Endodermal cell (in vitro differentiated cells): Measurements from ENCODE around the gene CNTF. TPM values are rescaled to one million over a fixed set of nuclear protein-coding genes. Genes with fewer than 3 reads are reported as not detected.
A peak's percentile ranks its signal among the peaks of the same experiment; 100 is the strongest.

Source experiments
- DNase-seq: peaks from one replicate; pipeline ENCODE4 v3.0.0-alpha.2; 2017
- H3K27ac ChIP-seq: 2 replicates; pipeline ENCODE4 v1.5.1; 2013; ENCODE audit warnings: mild to moderate bottlenecking, low read depth, low read length, moderate library complexity
- H3K27me3 ChIP-seq: 2 replicates; pipeline ENCODE4 v1.6.1; 2013; ENCODE audit warnings: mild to moderate bottlenecking, low read length, moderate library complexity; ENCODE audit not compliant: insufficient read depth, control insufficient read depth, poor library complexity, severe bottlenecking
- H3K36me3 ChIP-seq: 2 replicates; pipeline ENCODE4 v1.7.0; 2013; ENCODE audit warnings: mild to moderate bottlenecking, low read length, moderate library complexity; ENCODE audit not compliant: control insufficient read depth, insufficient read depth
- H3K4me1 ChIP-seq: one replicate; pipeline ENCODE4 v1.7.0; 2013; ENCODE audit warnings: low read length; ENCODE audit not compliant: control insufficient read depth, insufficient read depth
- H3K4me3 ChIP-seq: 2 replicates; pipeline ENCODE4 v1.5.1; 2013; ENCODE audit warnings: mild to moderate bottlenecking, low read length, moderate library complexity
- H3K9ac ChIP-seq: 2 replicates; pipeline ENCODE4 v1.6.1; 2013; ENCODE audit warnings: mild to moderate bottlenecking, low read length, moderate library complexity; ENCODE audit not compliant: poor library complexity, severe bottlenecking; ENCODE audit errors: extremely low read depth
- H3K9me3 ChIP-seq: 2 replicates; pipeline ENCODE4 v1.6.1; 2013; ENCODE audit warnings: mild to moderate bottlenecking, low read length, moderate library complexity; ENCODE audit not compliant: control insufficient read depth
- H3K27ac Mint-ChIP-seq: 2 replicates; pipeline ENCODE4 v1.8.0; 2020; ENCODE audit warnings: mixed read lengths
- H3K27me3 Mint-ChIP-seq: 2 replicates; pipeline ENCODE4 v1.8.0; 2021; ENCODE audit warnings: mild to moderate bottlenecking, mixed read lengths; ENCODE audit not compliant: insufficient read depth
- H3K36me3 Mint-ChIP-seq: 2 replicates; pipeline ENCODE4 v1.8.0; 2020; ENCODE audit warnings: low read depth, mixed read lengths
- H3K4me1 Mint-ChIP-seq: 2 replicates; pipeline ENCODE4 v1.8.0; 2020; ENCODE audit warnings: mixed read lengths
- H3K4me3 Mint-ChIP-seq: 2 replicates; pipeline ENCODE4 v1.8.0; 2020; ENCODE audit warnings: mild to moderate bottlenecking, moderate library complexity, mixed read lengths
- H3K9me3 Mint-ChIP-seq: 2 replicates; pipeline ENCODE4 v1.8.0; 2020; ENCODE audit warnings: mild to moderate bottlenecking, mixed read lengths
- CTCF ChIP-seq: fragments of 200-600 bp; sonication (generic); conservative IDR thresholded peaks from 2 replicates; pipeline ENCODE4 v1.5.0; 2021; ENCODE audit warnings: antibody characterized with exemption, mild to moderate bottlenecking
- WGBS, 2 experiments: methylation state at CpG; one replicate each; pipeline versions ENCODE4 v1.1.5 to v1.1.7; 2013; ENCODE audit warnings: missing lambda C conversion rate in 2 of 2, mixed read lengths in 1 of 2; ENCODE audit not compliant: insufficient coverage in 1 of 2, insufficient read length in 1 of 2; 5-methylcytosine and 5-hydroxymethylcytosine counted together
- total RNA-seq, 2 donors: library from RNA; stranded (reverse); fragmentation: NEBNext Ultra II Directional in 1 of 2; extraction: Animal tissue kit (Norgen Biotek cat#: 25700) in 1 of 2; gene quantifications; 2 replicates in 1 of 2; 3 replicates in 1 of 2; pipeline ENCODE4 v1.2.1, GENCODE V29; 2021

Gene CNTF
- total RNA-seq, 2 donors from 2014 or later, result 1.7 to 3.7 TPM

DNA sequence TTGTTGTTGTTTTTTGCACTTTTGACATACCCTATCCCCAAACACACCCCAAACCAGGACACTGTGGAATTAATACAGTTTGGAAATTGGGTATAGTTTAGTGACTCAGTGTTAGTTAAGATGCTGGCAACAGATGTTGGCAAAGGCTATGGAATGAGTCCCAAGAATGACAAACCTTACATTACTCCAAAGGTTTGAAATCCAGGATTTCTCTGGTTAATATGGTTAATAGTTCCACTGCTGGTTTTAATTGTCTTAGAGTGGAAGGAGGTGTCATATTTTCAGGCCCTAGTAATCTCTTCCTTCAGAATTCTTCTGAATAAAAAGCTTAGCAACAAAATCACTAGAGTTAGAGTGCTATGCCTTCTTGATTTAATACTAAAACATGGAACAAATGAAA, 47.6 kb upstream of the CNTF start:
- no peak for DNase-seq
- no peak overlapping the region for H3K4me3 Mint-ChIP-seq
- H3K27me3 ChIP-seq, result no peaks in the 10 kb centered on the region
- peaks cover 5% of the 10 kb centered on the region for H3K36me3 Mint-ChIP-seq
- no peak overlapping the region for H3K27ac Mint-ChIP-seq
- H3K27me3 Mint-ChIP-seq, result no peaks in the 10 kb centered on the region
- H3K4me3 ChIP-seq, result no peak overlapping the region
- H3K4me1 ChIP-seq, result no peaks in the 10 kb centered on the region
- no peaks in the 10 kb centered on the region for H3K36me3 ChIP-seq
- H3K27ac ChIP-seq, result no peak overlapping the region
- H3K9ac ChIP-seq, result no peak overlapping the region
- H3K4me1 Mint-ChIP-seq, result peaks cover 23% of the 10 kb centered on the region
- no peaks in the 10 kb centered on the region for H3K9me3 Mint-ChIP-seq
- no peaks in the 10 kb centered on the region for H3K9me3 ChIP-seq
- no peak for TF ChIP-seq CTCF

DNA sequence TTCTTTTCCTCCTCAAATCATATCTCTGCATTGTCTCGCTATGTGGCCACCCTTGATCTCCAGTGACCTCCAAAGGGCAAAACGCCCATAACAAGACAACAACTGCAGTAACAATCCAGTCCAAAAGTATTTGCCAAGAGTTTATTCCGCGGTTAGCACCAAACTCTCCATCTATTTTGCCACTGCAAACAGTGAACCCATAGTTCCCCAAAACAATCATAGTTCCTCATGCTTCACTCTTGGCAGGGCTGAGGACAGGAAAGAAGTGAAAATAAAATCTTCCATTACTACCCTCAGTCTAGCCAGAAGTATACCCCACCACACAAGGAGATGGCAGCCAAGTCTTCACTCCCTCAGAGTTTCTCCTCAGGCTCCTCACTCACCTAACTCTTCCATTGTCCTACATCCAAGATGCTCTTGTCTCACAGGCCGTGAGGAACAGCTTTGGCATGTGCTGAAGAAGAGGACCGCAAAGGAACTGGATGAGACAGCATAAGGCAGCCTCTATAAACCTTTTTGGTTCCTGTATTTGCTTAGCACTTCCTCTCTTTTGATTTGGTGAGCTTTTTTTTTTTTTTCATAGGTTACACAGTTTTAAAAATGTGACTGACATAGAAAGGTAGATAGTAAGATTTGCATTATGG, 47.0 kb upstream of the CNTF start, which contains the start of gene LPXN:
Gene LPXN (minus strand): TSS at position 480 of the 644 bp plus-strand sequence. CDS start 84 bp downstream, at position 396.
- no peak within 1 kb of the TSS for H3K27ac ChIP-seq
- no peaks in the 10 kb centered on the region for H3K4me1 ChIP-seq
- Mint-ChIP-seq H3K4me1 (peaks cover 27% of the 10 kb centered on the region), H3K27me3 (no peaks in the 10 kb centered on the region), H3K36me3 (peaks cover 5% of the 10 kb centered on the region), H3K4me3 (peak within 1 kb of the TSS; percentile 96), H3K27ac (peak within 1 kb of the TSS; percentile 100), H3K9me3 (no peaks in the 10 kb centered on the region)
- WGBS, 2 experiments, result 92 to 95% methylated on average over 2 to 6 of the region's 6 CpGs
- DNase-seq, result no peak
- no peaks in the 10 kb centered on the region for H3K27me3 ChIP-seq
- H3K4me3 ChIP-seq, result peak within 1 kb of the TSS; percentile 91
- no peak within 1 kb of the TSS for H3K9ac ChIP-seq
- no peaks in the 10 kb centered on the region for H3K9me3 ChIP-seq
- no peak for TF ChIP-seq CTCF
- no peaks in the 10 kb centered on the region for H3K36me3 ChIP-seq

DNA sequence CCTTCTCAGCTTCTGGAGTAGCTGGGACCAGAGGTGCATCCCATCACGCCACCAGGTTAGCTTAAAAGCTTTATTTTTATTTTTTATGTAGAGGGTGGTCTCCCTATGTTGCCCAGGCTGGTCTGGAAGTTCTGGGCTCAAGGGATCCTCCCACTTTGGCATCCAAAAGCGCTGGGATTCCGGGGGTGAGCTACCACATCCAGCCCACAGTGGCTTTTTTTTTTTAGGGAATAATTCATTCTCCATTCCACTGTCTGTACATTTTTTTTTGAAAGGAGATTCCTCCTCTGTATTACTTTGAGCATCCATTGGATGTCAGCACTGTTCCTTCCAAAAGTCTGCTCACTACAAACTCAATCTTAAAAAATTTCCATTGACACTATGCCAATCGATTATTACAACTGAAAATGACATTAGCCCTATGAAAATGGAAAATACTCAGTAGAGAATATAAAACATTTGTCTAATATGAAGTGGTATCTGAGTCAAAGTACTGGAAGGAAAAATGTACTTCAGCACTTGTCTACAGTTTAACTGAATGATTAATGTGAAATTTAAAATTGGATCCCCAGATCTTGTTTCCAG, 45.5 kb upstream of the CNTF start:
- TF ChIP-seq CTCF, result peak; percentile 49
- peaks cover 34% of the 10 kb centered on the region for H3K4me1 Mint-ChIP-seq
- no peak for DNase-seq
- H3K27me3 ChIP-seq, result no peaks in the 10 kb centered on the region
- H3K27ac Mint-ChIP-seq, result peak overlapping the region; percentile 100
- peak overlapping the region; percentile 91 for H3K4me3 ChIP-seq
- peaks cover 5% of the 10 kb centered on the region for H3K36me3 ChIP-seq
- peak overlapping the region; percentile 100 for H3K9ac ChIP-seq
- H3K9me3 Mint-ChIP-seq, result no peaks in the 10 kb centered on the region
- H3K27ac ChIP-seq, result no peak overlapping the region
- 56 to 100% methylated on average over 2 to 4 of the region's 4 CpGs for WGBS, 2 experiments
- peak overlapping the region; percentile 96 for H3K4me3 Mint-ChIP-seq
- no peaks in the 10 kb centered on the region for H3K9me3 ChIP-seq
- no peaks in the 10 kb centered on the region for H3K27me3 Mint-ChIP-seq
- peaks cover 4% of the 10 kb centered on the region for H3K36me3 Mint-ChIP-seq
- no peaks in the 10 kb centered on the region for H3K4me1 ChIP-seq
